K562 treated with DMSO at 1 percent for 24 hours (cell line): Measurements from ENCODE around the gene HSD17B8. TPM values are rescaled to one million over a fixed set of nuclear protein-coding genes. Genes with fewer than 3 reads are reported as not detected.

Experiments used
- total RNA-seq: library from RNA; unstranded; fragments of 300-600 nt; gene quantifications from 2 replicates; pipeline ENCODE4 v1.2.3, GENCODE V29; 2022; ENCODE audit warnings: low read depth; ENCODE audit not compliant: insufficient read depth

The HSD17B8 gene
- 20.2 and 25.9 TPM in 2 replicates for total RNA-seq

GRCh38 chr6:33204415-33205190 lies at the start of gene HSD17B8:
TSS of gene HSD17B8 (plus strand) at chr6:33204655. CDS start at chr6:33204669, 14 bp downstream.

GRCh38 chr6:33192105-33192646 lies 12.3 kb upstream of the HSD17B8 start, which contains the start of gene COL11A2:
TSS of gene COL11A2 (minus strand) at chr6:33192467. CDS start at chr6:33192240, 227 bp downstream.

GRCh38 chr6:33200219-33201146 lies 4.0 kb upstream of the HSD17B8 start, which contains the start of the genes RXRB and SLC39A7:
TSS of gene RXRB (minus strand) at chr6:33200665. CDS start at chr6:33200476, 189 bp downstream.
TSS of gene SLC39A7 (plus strand) at chr6:33200867. CDS start at chr6:33201246, 379 bp downstream.

GRCh38 chr6:33208091-33208967 lies 3.9 kb downstream of the HSD17B8 start, which contains the start of gene RING1:
TSS of gene RING1 (plus strand) at chr6:33208500. CDS start at chr6:33208823, 323 bp downstream.

Other genes starting within 250 kb of the HSD17B8 start
- 209 and 229 TPM in 2 replicates for gene BRD2, start 236.1 kb upstream of the HSD17B8 start, total RNA-seq
- not detected in 2 replicates for gene HLA-DOA, start 195.1 kb upstream of the HSD17B8 start, total RNA-seq
- gene HLA-DPA1, start 131.0 kb upstream of the HSD17B8 start, total RNA-seq, result 0.86 TPM in 1 of 2 replicates, not detected in the other
- 1.3 and 1.9 TPM in 2 replicates for gene HLA-DPB1, start 128.7 kb upstream of the HSD17B8 start, total RNA-seq
- 0.25 TPM in 2 replicates for gene COL11A2, start 12.2 kb upstream of the HSD17B8 start, total RNA-seq
- 42.1 and 43.1 TPM in 2 replicates for gene RXRB, start 4.0 kb upstream of the HSD17B8 start, total RNA-seq
- 159 and 162 TPM in 2 replicates for gene SLC39A7, start 3.8 kb upstream of the HSD17B8 start, total RNA-seq
- 82.7 and 82.9 TPM in 2 replicates for gene RING1, start 3.8 kb downstream of the HSD17B8 start, total RNA-seq
- gene VPS52, start 67.2 kb downstream of the HSD17B8 start, total RNA-seq, result 42.4 and 43.5 TPM in 2 replicates
- gene RPS18, start 67.4 kb downstream of the HSD17B8 start, total RNA-seq, result 11,722 and 11,744 TPM in 2 replicates
- gene B3GALT4, start 72.5 kb downstream of the HSD17B8 start, total RNA-seq, result 5.7 and 6.9 TPM in 2 replicates
- 51.7 and 61.6 TPM in 2 replicates for gene WDR46, start 84.6 kb downstream of the HSD17B8 start, total RNA-seq
- 148 and 157 TPM in 2 replicates for gene PFDN6, start 84.9 kb downstream of the HSD17B8 start, total RNA-seq
- gene RGL2, start 94.3 kb downstream of the HSD17B8 start, total RNA-seq, result 29.8 and 32.5 TPM in 2 replicates
- gene TAPBP, start 109.4 kb downstream of the HSD17B8 start, total RNA-seq, result 206 and 216 TPM in 2 replicates
- 16.2 and 18.1 TPM in 2 replicates for gene ZBTB22, start 113.1 kb downstream of the HSD17B8 start, total RNA-seq
- 64.0 and 65.4 TPM in 2 replicates for gene DAXX, start 118.3 kb downstream of the HSD17B8 start, total RNA-seq
- gene KIFC1, start 187.2 kb downstream of the HSD17B8 start, total RNA-seq, result 124 and 134 TPM in 2 replicates
- 78.1 and 78.5 TPM in 2 replicates for gene PHF1, start 206.4 kb downstream of the HSD17B8 start, total RNA-seq
- 408 and 423 TPM in 2 replicates for gene CUTA, start 213.5 kb downstream of the HSD17B8 start, total RNA-seq
- gene SYNGAP1, start 215.4 kb downstream of the HSD17B8 start, total RNA-seq, result 8.1 and 8.4 TPM in 2 replicates
- 11.0 and 13.7 TPM in 2 replicates for gene ZBTB9, start 249.9 kb downstream of the HSD17B8 start, total RNA-seq